KOPT-K1 (cell line): Measurements from ENCODE around the gene PPM1L.

Source experiments
- H3K27ac ChIP-seq: fragments of 200-600 bp; sonication (generic); 2 replicates; pipeline ENCODE4 v1.5.1; 2016; ENCODE audit warnings: antibody characterized with exemption, mild to moderate bottlenecking, low read depth, low read length; ENCODE audit not compliant: poor library complexity, severe bottlenecking
- H3K36me3 ChIP-seq: fragments of 200-600 bp; sonication (generic); 2 replicates; pipeline ENCODE4 v1.5.1; 2017; ENCODE audit warnings: antibody characterized with exemption, mild to moderate bottlenecking, low read length, moderate library complexity; ENCODE audit not compliant: insufficient read depth
- H3K9me3 ChIP-seq: fragments of 200-600 bp; sonication (generic); 2 replicates; pipeline ENCODE4 v1.5.1; 2017; ENCODE audit warnings: antibody characterized with exemption, low read length, mild to moderate bottlenecking; ENCODE audit not compliant: insufficient read depth, poor library complexity, severe bottlenecking

PPM1L gene

GRCh38 chr3:160753953-160754352, 2.1 kb upstream of the PPM1L start:
- Histone ChIP-seq H3K36me3 (no peaks in the 10 kb centered on the region), H3K9me3 (no peaks in the 10 kb centered on the region), H3K27ac (no peak overlapping the region)

- Histone ChIP-seq H3K9me3 (no peaks in the 10 kb centered on the region), H3K36me3 (no peaks in the 10 kb centered on the region), H3K27ac (peak overlapping the region; percentile 58)
Measured at GRCh38 chr3:160754371-160754854, 1.6 kb upstream of the PPM1L start.

GRCh38 chr3:160754855-160755747, 930 bp upstream of the PPM1L start:
- peak overlapping the region; percentile 58 for H3K27ac ChIP-seq

DNA sequence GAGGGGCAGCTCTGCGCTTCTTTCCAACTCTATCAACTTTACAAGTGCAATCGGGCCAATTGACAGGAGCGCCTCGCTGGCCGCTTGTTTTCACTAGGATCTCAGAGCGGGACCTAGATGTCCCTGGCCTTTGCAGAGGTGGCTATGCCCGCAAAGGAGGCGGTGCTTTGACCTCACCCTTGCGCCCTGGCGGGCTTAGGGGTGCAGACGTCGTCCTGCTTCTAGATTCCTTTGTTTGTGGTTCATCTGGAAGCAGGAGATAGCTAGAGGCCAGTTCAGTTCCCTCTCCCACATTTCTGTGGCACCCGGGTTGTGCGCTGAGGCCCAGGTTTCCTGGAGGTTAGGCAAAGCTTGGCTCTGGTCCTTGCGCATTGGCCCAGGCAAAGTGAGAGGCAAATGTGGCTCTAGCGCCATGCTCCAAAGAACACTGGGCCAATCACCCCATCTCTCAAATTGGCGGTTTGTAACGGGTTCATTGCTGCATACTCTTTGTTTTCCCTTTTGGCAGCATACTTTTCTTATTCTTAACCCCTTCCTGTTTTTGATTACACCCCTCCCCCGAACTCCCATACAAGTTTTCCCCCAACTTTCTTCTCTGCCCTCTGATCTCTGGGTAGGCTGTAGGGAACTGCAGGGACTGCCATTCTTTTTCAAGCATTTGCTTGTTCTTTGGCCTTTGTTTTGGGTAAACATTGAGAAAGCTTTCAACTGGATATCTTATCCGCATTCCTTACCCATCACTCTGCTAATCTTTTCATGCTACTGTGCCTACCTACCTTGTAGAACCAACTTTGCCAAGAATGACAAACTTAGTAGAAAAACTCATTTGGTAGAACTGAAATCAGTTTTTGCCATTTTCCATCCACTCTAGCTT, 1.4 kb downstream of the PPM1L start:
- Histone ChIP-seq H3K36me3 (no peaks in the 10 kb centered on the region), H3K27ac (no peak overlapping the region), H3K9me3 (no peaks in the 10 kb centered on the region)

More at GRCh38 chr3:160754855-160755747, 930 bp upstream of the PPM1L start:
- no peaks in the 10 kb centered on the region for H3K9me3 ChIP-seq
- H3K36me3 ChIP-seq, result no peaks in the 10 kb centered on the region

DNA sequence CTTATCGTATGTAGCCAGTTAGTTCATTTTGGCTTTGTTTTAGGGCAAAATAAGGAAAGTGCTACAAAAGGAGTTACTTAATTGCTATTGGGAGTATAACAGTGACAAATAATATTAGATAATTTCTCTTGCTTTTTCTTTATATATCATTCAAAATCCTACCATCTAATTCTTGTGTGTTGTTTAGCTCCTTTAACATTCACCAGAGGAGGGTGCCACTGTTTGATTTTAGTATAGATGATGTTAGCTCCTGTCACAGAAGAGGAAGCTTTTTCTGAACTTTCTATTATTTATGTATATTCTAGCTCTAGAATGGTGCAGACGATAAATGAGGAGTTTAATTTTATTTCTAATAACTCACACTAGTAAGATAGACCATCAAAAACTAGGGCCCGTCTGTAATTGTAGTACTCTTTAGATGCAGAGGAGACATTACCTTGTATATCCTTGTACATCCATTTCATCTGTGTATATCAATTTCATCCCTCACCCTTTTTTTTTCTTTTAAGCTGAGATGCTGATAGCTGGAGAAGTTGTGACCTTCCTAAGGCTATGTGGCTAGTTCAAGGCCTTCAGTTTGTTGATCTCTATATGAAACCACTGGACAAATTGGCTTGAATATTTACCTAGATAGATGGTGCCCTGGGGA, 3.0 kb downstream of the PPM1L start:
- H3K27ac ChIP-seq, result no peak overlapping the region
- no peaks in the 10 kb centered on the region for H3K36me3 ChIP-seq
- H3K9me3 ChIP-seq, result no peaks in the 10 kb centered on the region

GRCh38 chr3:160763073-160763472, 7.0 kb downstream of the PPM1L start:
- no peaks in the 10 kb centered on the region for H3K36me3 ChIP-seq
- H3K27ac ChIP-seq, result no peak overlapping the region
- no peaks in the 10 kb centered on the region for H3K9me3 ChIP-seq

DNA sequence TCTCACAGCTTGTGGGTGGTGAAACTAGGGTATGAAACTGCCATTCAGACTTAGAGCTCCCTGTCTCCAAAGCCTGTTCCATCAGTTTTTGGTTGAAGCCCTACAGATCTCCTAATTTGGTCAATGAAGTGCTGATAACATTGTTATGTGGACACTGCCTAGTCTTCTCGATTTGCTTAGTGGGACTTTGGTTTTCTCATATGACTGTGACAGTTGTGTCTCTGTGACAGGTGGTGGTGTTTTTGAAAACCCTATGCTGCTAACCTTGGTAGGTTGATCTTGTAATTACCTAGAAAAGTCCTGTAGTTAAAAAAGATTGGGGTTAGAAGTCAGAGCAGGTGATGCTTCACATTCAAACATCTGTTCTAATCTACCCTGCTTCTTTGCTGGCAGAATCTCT, 9.2 kb downstream of the PPM1L start:
- H3K27ac ChIP-seq, result no peak overlapping the region
- no peaks in the 10 kb centered on the region for H3K9me3 ChIP-seq

DNA sequence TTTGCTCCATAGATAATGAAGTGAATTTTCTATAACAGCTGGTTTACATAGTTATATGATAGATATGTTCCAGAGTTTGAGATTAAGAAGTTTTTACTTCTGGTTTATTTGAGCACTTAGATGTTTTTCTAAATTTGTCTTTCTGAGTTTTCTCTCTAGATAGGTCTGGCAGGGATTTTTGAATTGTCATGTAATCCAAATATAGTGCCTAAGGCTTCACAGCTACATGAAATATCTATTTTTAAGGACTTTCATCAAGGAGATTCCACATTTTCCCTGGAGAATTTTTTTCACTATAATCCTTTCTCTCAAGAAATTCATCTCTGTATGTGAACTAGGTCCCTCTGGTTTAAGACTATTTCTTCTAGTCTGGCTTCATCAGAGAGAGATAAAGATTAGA, 12.0 kb downstream of the PPM1L start:
- Histone ChIP-seq H3K9me3 (no peaks in the 10 kb centered on the region), H3K27ac (no peak overlapping the region), H3K36me3 (no peaks in the 10 kb centered on the region)

More for the DNA sequence above, 9.2 kb downstream of the PPM1L start:
- no peaks in the 10 kb centered on the region for H3K36me3 ChIP-seq

DNA sequence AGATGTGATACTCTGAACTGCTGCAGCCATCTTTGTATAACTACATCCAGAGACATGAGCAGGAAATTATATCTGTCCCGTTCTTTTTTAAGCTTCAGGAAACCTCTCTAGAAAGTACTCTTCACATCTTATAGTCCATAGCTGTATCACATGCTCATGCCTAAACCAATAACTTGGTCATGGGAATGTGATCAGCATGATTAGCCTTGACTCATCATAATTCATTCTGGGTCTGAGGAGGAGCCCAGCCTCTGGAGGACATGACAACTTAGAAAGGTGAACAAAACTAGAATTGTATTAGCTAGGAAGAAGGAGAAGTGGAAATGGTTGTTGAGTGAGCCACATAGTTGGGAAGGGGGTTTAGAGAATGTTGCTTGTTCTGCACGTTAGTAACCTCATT, 12.9 kb downstream of the PPM1L start:
- H3K36me3 ChIP-seq, result no peaks in the 10 kb centered on the region
- H3K27ac ChIP-seq, result no peak overlapping the region
- no peaks in the 10 kb centered on the region for H3K9me3 ChIP-seq

- H3K36me3 ChIP-seq, result no peaks in the 10 kb centered on the region
- H3K27ac ChIP-seq, result no peak overlapping the region
- no peaks in the 10 kb centered on the region for H3K9me3 ChIP-seq
Measured at GRCh38 chr3:160771811-160772459, 15.9 kb downstream of the PPM1L start.

- no peaks in the 10 kb centered on the region for H3K9me3 ChIP-seq
- no peak overlapping the region for H3K27ac ChIP-seq
- no peaks in the 10 kb centered on the region for H3K36me3 ChIP-seq
Measured at GRCh38 chr3:160773722-160774121, 17.7 kb downstream of the PPM1L start.

GRCh38 chr3:160774172-160774571, 18.1 kb downstream of the PPM1L start:
- H3K9me3 ChIP-seq, result no peaks in the 10 kb centered on the region
- no peak overlapping the region for H3K27ac ChIP-seq
- no peaks in the 10 kb centered on the region for H3K36me3 ChIP-seq

DNA sequence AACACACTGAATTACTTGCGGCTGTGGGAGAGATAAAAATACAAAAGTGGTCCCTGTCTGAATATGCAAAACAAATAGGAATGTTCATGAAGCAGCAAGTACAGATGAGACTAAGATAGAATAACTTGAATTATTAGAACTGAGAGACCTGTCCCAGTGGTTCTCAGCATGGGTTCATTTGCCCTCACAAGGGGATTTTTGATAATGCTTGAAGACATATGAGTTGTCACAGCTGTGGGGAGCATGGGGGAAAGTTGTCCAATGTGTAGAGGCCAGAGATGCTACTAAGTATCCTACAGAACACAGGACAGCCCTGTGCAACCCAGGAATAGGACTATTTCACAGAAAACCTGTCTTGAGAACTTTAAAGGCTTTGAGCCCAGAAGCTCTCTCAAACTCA, 22.4 kb downstream of the PPM1L start:
- no peaks in the 10 kb centered on the region for H3K36me3 ChIP-seq
- no peak overlapping the region for H3K27ac ChIP-seq
- H3K9me3 ChIP-seq, result no peaks in the 10 kb centered on the region

- Histone ChIP-seq H3K36me3 (no peaks in the 10 kb centered on the region), H3K9me3 (no peaks in the 10 kb centered on the region), H3K27ac (no peak overlapping the region)
Measured at GRCh38 chr3:160779040-160779439, 23.0 kb downstream of the PPM1L start.
